ENCODE data around the gene CLUH. TPM values are rescaled to one million over a fixed set of nuclear protein-coding genes. Genes with fewer than 3 reads are reported as not detected.

Gene CLUH
- total RNA-seq, 6 experiments from 2014 or later = 88.9 to 224 (median 166) TPM

DNA sequence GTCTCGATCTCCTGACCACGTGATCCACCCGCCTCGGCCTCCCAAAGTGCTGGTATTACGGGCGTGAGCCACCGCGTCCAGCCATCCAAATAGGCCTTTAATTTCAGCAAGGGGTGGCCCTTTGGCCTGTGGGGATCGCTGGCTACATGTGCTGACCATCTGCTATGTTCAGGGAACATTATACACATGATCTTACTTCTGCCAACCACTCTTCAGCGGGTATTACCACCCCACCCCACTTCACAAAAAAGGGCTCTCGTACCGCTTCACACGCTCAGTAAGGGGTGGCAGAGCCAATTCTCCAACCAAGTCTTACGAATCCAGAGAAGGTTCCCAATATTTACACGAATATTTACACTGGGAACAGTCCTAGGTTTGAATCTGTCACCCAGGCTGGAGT is 26.1 kb upstream of the CLUH start:
- WGBS (ENCODE audit: insufficient coverage, low coverage, low lambda C conversion rate, missing lambda C conversion rate) = 73% methylated on average over 8 of the region's 15 CpGs
- H3K27me3 ChIP-seq = no peaks in the 10 kb centered on the region
- no peak overlapping the region for H3K27ac ChIP-seq
- no peaks in the 10 kb centered on the region for H3K36me3 ChIP-seq
- H3K4me3 ChIP-seq = no peak overlapping the region
- ATAC-seq = no peak
- DNase-seq = no peak
- intact Hi-C loops (cut with DNase I) = no loop called here
- no peaks in the 10 kb centered on the region for H3K9me3 ChIP-seq
- TF ChIP-seq, protein P1, sequence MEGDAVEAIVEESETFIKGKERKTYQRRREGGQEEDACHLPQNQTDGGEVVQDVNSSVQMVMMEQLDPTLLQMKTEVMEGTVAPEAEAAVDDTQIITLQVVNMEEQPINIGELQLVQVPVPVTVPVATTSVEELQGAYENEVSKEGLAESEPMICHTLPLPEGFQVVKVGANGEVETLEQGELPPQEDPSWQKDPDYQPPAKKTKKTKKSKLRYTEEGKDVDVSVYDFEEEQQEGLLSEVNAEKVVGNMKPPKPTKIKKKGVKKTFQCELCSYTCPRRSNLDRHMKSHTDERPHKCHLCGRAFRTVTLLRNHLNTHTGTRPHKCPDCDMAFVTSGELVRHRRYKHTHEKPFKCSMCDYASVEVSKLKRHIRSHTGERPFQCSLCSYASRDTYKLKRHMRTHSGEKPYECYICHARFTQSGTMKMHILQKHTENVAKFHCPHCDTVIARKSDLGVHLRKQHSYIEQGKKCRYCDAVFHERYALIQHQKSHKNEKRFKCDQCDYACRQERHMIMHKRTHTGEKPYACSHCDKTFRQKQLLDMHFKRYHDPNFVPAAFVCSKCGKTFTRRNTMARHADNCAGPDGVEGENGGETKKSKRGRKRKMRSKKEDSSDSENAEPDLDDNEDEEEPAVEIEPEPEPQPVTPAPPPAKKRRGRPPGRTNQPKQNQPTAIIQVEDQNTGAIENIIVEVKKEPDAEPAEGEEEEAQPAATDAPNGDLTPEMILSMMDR (IDR thresholded peaks at IDR 0.05) = no peak
- TF ChIP-seq POLR2A (IDR thresholded peaks at IDR 0.05) = no peak
- H3K4me1 ChIP-seq = no peaks in the 10 kb centered on the region

DNA sequence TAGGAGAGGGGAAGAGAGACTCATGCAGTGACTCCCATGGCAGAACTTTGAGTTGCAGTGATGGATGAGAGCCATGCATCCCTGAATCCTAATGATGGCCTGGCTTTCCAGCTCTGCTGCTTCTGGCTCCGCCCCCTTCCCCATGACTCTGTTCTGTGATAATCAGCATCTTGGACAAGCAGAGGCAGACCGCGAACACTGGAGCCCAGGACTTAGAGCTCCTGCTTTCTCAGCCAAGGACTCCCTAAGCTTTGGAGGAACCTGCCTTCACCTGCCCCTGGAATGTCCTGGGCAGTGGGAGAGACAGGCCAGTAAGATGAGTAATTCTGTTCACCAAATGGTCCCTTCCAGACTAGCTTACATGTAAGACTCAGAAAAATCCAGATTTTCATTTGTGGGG is 25.4 kb upstream of the CLUH start:
- H3K27ac ChIP-seq = no peak overlapping the region
- H3K36me3 ChIP-seq = no peaks in the 10 kb centered on the region
- WGBS (ENCODE audit: insufficient coverage, low coverage, low lambda C conversion rate, missing lambda C conversion rate) = no CpG with 5 or more reads among the region's 3 CpGs
- no peaks in the 10 kb centered on the region for H3K9me3 ChIP-seq
- ATAC-seq = no peak
- H3K27me3 ChIP-seq = no peaks in the 10 kb centered on the region
- H3K4me1 ChIP-seq = no peaks in the 10 kb centered on the region
- H3K4me3 ChIP-seq = no peak overlapping the region
- TF ChIP-seq, protein P1 (IDR thresholded peaks at IDR 0.05) = no peak
- TF ChIP-seq POLR2A (IDR thresholded peaks at IDR 0.05) = no peak
- DNase-seq = no peak
- intact Hi-C loops (cut with DNase I) = no loop called here

DNA sequence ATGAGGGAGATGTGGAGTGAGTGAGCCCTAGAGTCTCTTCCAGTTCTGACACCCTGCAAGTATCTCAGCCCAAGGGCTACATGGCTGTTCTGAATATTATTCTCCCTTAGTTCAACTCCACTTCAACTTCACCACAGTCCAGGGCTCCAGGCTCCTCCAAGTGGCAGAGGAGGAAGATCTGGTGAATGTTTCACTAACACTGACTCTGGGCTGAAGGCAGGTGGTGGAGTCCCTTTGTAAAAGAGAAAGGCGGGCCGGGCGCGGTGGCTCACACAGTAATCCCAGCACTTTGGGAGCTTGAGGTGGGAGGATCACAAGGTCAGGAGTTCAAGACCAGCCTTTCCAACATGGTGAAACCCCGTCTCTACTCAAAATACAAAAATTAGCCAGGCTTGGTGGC is 24.3 kb upstream of the CLUH start:
- Histone ChIP-seq H3K27me3 (no peaks in the 10 kb centered on the region), H3K27ac (no peak overlapping the region), H3K36me3 (no peaks in the 10 kb centered on the region), H3K9me3 (no peaks in the 10 kb centered on the region), H3K4me1 (no peaks in the 10 kb centered on the region), H3K4me3 (no peak overlapping the region)
- WGBS (ENCODE audit: insufficient coverage, low coverage, low lambda C conversion rate, missing lambda C conversion rate) = 62% methylated on average over 5 of the region's 5 CpGs
- DNase-seq = no peak
- TF ChIP-seq, protein P1 (IDR thresholded peaks at IDR 0.05) = no peak
- TF ChIP-seq POLR2A (IDR thresholded peaks at IDR 0.05) = no peak
- ATAC-seq = no peak
- intact Hi-C loops (cut with DNase I) = no loop called here

GRCh38 chr17:2734939-2735338 is 23.4 kb upstream of the CLUH start:
- H3K27ac ChIP-seq = no peak overlapping the region
- no peaks in the 10 kb centered on the region for H3K27me3 ChIP-seq
- no peaks in the 10 kb centered on the region for H3K36me3 ChIP-seq
- no peak for TF ChIP-seq POLR2A (IDR thresholded peaks at IDR 0.05)
- DNase-seq (no peak), ATAC-seq (no peak)
- no peaks in the 10 kb centered on the region for H3K9me3 ChIP-seq
- 73% methylated on average over 4 of the region's 10 CpGs for WGBS (ENCODE audit: insufficient coverage, low coverage, low lambda C conversion rate, missing lambda C conversion rate)
- intact Hi-C loops (cut with DNase I) = no loop called here
- no peak overlapping the region for H3K4me3 ChIP-seq
- H3K4me1 ChIP-seq = no peaks in the 10 kb centered on the region

DNA sequence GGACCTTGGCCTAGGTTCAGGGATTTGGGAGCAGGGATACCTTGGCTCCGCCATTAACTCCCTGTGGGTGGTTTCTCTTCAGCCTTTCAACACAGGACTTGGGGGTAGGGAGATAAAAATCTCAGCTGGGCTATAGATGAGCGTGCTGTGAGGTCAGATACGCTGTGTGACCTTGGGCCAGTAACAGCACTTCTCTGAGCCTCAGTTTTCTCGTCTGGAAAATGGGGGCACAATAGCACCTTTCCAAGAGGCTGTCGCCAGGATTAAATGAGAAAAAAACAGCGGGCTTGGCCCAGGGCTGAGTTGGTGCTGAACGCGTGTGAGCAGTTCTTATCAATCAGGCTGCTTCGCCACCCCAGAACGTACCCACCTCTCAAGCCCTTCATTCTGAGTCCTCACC is 20.2 kb upstream of the CLUH start:
- ATAC-seq (no peak), DNase-seq (no peak)
- intact Hi-C loops (cut with DNase I) = no loop called here

More for the DNA sequence above, 20.2 kb upstream of the CLUH start:
- Histone ChIP-seq H3K36me3 (no peaks in the 10 kb centered on the region), H3K9me3 (no peaks in the 10 kb centered on the region), H3K27me3 (no peaks in the 10 kb centered on the region), H3K4me1 (no peaks in the 10 kb centered on the region), H3K4me3 (no peak overlapping the region), H3K27ac (no peak overlapping the region)
- WGBS (ENCODE audit: insufficient coverage, low coverage, low lambda C conversion rate, missing lambda C conversion rate) = 57% methylated on average over 7 of the region's 10 CpGs
- no peak for TF ChIP-seq POLR2A (IDR thresholded peaks at IDR 0.05)
- TF ChIP-seq, protein P1 (IDR thresholded peaks at IDR 0.05) = no peak

All from right lobe of liver (tissue), 6 donors.